Breast epithelium (tissue), 3 donors: ENCODE results near the gene HSD11B1.

Experiments
- POLR2A ChIP-seq: fragments of 450-650 bp; IDR thresholded peaks from one replicate; pipeline ENCODE4 v1.6.1; 2016; ENCODE audit warnings: antibody characterized with exemption, mild to moderate bottlenecking, moderate library complexity
- POLR2AphosphoS5 ChIP-seq, 3 donors: sonication (generic); formaldehyde crosslinking; IDR thresholded peaks; one replicate each; pipeline ENCODE4 v1.6.1; 2017; ENCODE audit warnings: antibody characterized with exemption in 3 of 3
- TF ChIP-seq, protein P1 (sequence below), 3 donors: fragments of 450-650 bp; IDR thresholded peaks; one replicate each; pipeline ENCODE4 v1.5.1; 2016 to 2017; ENCODE audit warnings: antibody characterized with exemption in 3 of 3, mild to moderate bottlenecking in 3 of 3, moderate library complexity in 3 of 3

- TF ChIP-seq, protein P1, sequence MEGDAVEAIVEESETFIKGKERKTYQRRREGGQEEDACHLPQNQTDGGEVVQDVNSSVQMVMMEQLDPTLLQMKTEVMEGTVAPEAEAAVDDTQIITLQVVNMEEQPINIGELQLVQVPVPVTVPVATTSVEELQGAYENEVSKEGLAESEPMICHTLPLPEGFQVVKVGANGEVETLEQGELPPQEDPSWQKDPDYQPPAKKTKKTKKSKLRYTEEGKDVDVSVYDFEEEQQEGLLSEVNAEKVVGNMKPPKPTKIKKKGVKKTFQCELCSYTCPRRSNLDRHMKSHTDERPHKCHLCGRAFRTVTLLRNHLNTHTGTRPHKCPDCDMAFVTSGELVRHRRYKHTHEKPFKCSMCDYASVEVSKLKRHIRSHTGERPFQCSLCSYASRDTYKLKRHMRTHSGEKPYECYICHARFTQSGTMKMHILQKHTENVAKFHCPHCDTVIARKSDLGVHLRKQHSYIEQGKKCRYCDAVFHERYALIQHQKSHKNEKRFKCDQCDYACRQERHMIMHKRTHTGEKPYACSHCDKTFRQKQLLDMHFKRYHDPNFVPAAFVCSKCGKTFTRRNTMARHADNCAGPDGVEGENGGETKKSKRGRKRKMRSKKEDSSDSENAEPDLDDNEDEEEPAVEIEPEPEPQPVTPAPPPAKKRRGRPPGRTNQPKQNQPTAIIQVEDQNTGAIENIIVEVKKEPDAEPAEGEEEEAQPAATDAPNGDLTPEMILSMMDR (IDR thresholded peaks at IDR 0.05), result no peak
- TF ChIP-seq POLR2A (no peak), POLR2AphosphoS5 (IDR thresholded peaks at IDR 0.05) (no peak)
Measured at GRCh38 chr1:209741889-209742288, 37.2 kb downstream of the HSD11B1 start.
